Fibroblast of mammary gland (primary cell): Measurements from ENCODE around the gene INPP5D.
"Not testable (repeated sequence)": the region's sequence is repeated elsewhere in the genome, so short reads cannot be mapped to it uniquely, and the experiment has no call there.

Experiments
- DNase-seq: peaks from one replicate; pipeline ENCODE4 v3.0.0-alpha.2; 2010; ENCODE audit warnings: low read depth
- H3K4me3 ChIP-seq: 2 replicates; pipeline ENCODE4 v1.5.1; 2011; ENCODE audit warnings: low read depth, mild to moderate bottlenecking, low read length, moderate library complexity; ENCODE audit not compliant: control insufficient read depth
- TF ChIP-seq, protein P1 (sequence below): conservative IDR thresholded peaks from 2 replicates; pipeline ENCODE4 v1.5.1; 2011; ENCODE audit warnings: low read depth, low read length, inconsistent platforms; ENCODE audit not compliant: control insufficient read depth, insufficient read depth

The INPP5D gene

DNA sequence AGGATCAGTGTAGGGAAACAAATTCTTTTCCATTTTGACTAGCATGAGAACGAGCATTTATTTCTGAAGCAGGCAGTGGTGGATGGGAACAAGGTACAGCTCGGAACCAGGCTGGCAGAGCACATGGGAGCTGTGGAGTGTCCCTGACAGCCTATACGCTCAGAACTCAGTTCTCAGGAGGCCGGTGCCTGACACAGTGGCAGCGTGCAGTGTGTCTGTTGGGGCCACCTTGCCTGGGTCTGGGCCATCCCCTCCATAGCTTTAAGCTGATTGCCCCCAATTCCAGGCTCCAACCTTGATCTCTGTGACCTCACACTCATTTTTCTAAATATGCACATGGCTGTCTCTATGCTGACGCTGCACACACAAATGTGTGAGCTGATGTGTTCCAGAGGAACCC, 136.9 kb downstream of the INPP5D start:
- no peak for DNase-seq
- TF ChIP-seq, protein P1, sequence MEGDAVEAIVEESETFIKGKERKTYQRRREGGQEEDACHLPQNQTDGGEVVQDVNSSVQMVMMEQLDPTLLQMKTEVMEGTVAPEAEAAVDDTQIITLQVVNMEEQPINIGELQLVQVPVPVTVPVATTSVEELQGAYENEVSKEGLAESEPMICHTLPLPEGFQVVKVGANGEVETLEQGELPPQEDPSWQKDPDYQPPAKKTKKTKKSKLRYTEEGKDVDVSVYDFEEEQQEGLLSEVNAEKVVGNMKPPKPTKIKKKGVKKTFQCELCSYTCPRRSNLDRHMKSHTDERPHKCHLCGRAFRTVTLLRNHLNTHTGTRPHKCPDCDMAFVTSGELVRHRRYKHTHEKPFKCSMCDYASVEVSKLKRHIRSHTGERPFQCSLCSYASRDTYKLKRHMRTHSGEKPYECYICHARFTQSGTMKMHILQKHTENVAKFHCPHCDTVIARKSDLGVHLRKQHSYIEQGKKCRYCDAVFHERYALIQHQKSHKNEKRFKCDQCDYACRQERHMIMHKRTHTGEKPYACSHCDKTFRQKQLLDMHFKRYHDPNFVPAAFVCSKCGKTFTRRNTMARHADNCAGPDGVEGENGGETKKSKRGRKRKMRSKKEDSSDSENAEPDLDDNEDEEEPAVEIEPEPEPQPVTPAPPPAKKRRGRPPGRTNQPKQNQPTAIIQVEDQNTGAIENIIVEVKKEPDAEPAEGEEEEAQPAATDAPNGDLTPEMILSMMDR, result no peak
- H3K4me3 ChIP-seq, result no peak overlapping the region

GRCh38 chr2:233198026-233198425, 137.9 kb downstream of the INPP5D start:
- TF ChIP-seq, protein P1, result no peak
- no peak for DNase-seq
- H3K4me3 ChIP-seq, result no peak overlapping the region

DNA sequence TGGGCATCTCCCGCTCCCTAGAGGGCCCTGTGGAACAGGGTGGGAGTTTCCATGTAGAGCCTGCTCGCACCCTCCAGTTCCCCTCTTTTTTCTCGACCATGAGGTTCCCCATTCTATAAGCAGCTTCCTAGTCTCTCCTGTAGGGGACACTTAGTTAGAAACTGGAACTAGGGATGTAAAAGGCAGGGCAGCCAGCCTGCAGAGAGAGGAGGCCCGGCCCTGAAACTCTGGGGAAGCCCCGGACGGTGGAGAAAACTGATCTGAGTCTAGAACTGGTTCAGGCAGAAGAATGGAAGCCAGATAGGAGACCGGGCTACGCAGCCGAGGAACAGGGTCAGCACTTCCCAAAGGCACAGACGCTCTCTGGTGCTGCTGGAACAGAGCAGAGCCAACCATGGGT, 139.7 kb downstream of the INPP5D start:
- no peak overlapping the region for H3K4me3 ChIP-seq
- DNase-seq, result no peak
- TF ChIP-seq, protein P1, result no peak

DNA sequence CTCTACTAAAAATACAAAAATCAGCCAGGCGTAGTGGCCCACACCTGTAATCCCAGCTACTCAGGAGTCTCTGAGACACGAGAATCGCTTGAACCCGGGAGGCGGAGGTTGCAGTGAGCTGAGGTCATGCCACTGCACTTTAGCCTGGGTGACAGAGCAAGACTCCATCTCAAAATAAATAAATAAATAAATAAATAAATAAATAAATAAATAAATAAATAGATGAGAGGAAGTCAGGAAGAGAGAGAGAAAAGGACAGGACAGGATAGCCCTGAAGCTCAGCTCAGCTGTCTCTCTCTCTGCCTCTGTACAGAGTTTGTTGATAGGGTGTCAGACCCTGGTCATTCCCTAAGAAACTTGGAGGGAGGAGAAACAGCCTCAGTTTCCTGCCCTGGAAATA, 140.6 kb downstream of the INPP5D start:
- H3K4me3 ChIP-seq, DNase-seq: not testable (repeated sequence)

DNA sequence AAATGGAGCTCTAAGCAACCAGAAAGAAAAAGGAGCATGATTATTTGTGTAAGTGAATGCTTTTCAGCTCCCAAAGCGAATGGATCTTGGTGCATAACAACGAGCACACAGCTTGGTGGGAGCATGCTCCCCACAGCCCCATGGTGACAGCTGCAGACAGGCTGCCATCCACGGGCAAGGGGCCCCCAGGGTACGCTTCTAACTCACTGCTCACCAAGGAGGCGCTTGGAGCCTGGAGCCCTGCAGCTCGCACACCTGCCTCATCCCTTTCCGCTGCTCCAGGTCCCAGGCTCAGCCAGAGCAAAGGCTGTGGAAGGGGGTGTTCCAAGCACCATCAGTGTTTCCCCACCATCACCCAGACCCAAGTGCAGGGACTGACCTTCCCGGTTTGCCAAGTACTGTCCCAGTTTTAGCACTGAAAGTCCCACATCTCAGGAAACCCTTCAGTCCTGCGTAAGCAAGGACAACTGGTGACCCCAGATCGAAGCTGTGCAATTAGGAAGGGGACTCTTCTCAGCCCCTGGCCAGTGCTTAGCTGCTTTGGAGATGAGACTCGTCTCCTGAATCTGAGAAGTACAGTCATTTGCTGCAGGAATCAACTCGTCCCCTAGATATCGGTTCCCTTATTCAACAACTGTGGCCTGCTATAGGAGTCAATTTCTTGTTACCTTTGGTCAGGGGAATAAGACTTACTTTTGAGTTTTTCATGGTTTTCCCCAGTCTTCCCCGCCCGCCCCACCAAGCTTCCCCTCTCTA, 141.3 kb downstream of the INPP5D start:
- DNase-seq, result no peak
- H3K4me3 ChIP-seq, result no peak overlapping the region
- TF ChIP-seq, protein P1, result no peak

- DNase-seq, result no peak
- no peak overlapping the region for H3K4me3 ChIP-seq
- TF ChIP-seq, protein P1, result no peak
Observed at GRCh38 chr2:233202531-233202944, 142.4 kb downstream of the INPP5D start.

DNA sequence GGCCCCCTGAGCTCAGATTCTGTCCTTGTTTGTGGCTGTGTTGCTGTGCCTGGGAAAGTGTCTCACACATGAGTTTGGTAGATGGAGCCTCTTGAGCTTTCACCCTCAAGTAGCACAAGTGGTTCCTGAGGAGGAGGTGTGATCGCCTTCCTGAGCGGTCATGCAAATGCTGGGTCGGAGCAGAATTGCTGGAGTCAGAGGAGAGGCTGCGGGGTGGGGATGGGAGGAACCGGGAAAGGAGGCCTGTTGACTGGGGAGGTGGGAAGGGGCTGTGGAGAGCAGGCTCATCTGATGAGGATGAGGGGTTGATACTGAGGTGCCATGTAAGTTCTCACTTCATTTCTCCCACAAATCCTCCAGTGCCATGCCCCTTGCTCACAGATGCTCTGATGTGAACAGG, 142.9 kb downstream of the INPP5D start:
- H3K4me3 ChIP-seq, result no peak overlapping the region
- DNase-seq, result no peak
- TF ChIP-seq, protein P1, result no peak
